ENCODE data around the gene REXO5. TPM values are rescaled to one million over a fixed set of nuclear protein-coding genes. Genes with fewer than 3 reads are reported as not detected.

The REXO5 gene
- total RNA-seq, 1 donor from 2014 or later = 11.8 TPM

GRCh38 chr16:20871941-20872815 is 65.9 kb downstream of the REXO5 start:
- Mint-ChIP-seq H3K4me1 (ENCODE audit: low read depth) (peaks cover 76% of the 10 kb centered on the region), H3K27me3 (ENCODE audit: low read depth) (no peaks in the 10 kb centered on the region), H3K36me3 (ENCODE audit: low read depth) (peaks cover 40% of the 10 kb centered on the region), H3K4me3 (ENCODE audit: low read depth) (no peak overlapping the region), H3K9me3 (no peaks in the 10 kb centered on the region), H3K27ac (peak overlapping the region; percentile 13)
- DNase-seq (ENCODE audit: low spot score) = no peak
- intact Hi-C loops (cut with micrococcal nuclease) = no loop called here

- intact Hi-C loops (cut with micrococcal nuclease) = no loop called here
- H3K4me1 Mint-ChIP-seq (ENCODE audit: low read depth) = peaks cover 77% of the 10 kb centered on the region
- H3K27me3 Mint-ChIP-seq (ENCODE audit: low read depth) = no peaks in the 10 kb centered on the region
- peak overlapping the region; percentile 38 for H3K4me3 Mint-ChIP-seq (ENCODE audit: low read depth)
- no peaks in the 10 kb centered on the region for H3K9me3 Mint-ChIP-seq
- H3K36me3 Mint-ChIP-seq (ENCODE audit: low read depth) = peaks cover 41% of the 10 kb centered on the region
- H3K27ac Mint-ChIP-seq = peak overlapping the region; percentile 48
- no peak for DNase-seq (ENCODE audit: low spot score)
These were observed 67.0 kb downstream of the REXO5 start for GRCh38 chr16:20873331-20873730.

- H3K36me3 Mint-ChIP-seq (ENCODE audit: low read depth) = peaks cover 43% of the 10 kb centered on the region
- no peaks in the 10 kb centered on the region for H3K9me3 Mint-ChIP-seq
- peak overlapping the region; percentile 62 for H3K4me3 Mint-ChIP-seq (ENCODE audit: low read depth)
- peak overlapping the region; percentile 74 for H3K27ac Mint-ChIP-seq
- DNase-seq (ENCODE audit: low spot score) = no peak
- peaks cover 80% of the 10 kb centered on the region for H3K4me1 Mint-ChIP-seq (ENCODE audit: low read depth)
- intact Hi-C loops (cut with micrococcal nuclease) = loop anchor here (1.0 to 2.0 kb wide), 4 partner anchors 10 to 65 kb away; partner anchors contain the start of genes DCUN1D3 and LYRM1
- H3K27me3 Mint-ChIP-seq (ENCODE audit: low read depth) = no peaks in the 10 kb centered on the region
These were observed 67.8 kb downstream of the REXO5 start for GRCh38 chr16:20874088-20874581.

DNA sequence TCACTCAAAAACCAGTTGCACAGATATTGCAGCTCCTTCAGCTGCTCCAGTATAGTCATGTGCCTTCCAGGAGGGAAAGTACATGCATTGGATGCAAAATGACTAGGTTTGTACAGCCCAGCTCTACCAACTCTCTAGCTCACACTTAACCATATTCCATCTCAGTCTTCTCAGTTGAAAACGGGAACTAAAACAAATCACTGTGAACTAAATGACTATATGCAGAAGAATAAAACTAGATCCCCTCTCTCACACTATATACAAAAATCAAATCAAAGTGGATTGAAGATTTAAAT is 69.0 kb downstream of the REXO5 start:
- peak overlapping the region; percentile 43 for H3K27ac Mint-ChIP-seq
- H3K27me3 Mint-ChIP-seq (ENCODE audit: low read depth) = no peaks in the 10 kb centered on the region
- peaks cover 48% of the 10 kb centered on the region for H3K36me3 Mint-ChIP-seq (ENCODE audit: low read depth)
- DNase-seq (ENCODE audit: low spot score) = no peak
- H3K9me3 Mint-ChIP-seq = no peaks in the 10 kb centered on the region
- peak overlapping the region; percentile 34 for H3K4me3 Mint-ChIP-seq (ENCODE audit: low read depth)
- peaks cover 87% of the 10 kb centered on the region for H3K4me1 Mint-ChIP-seq (ENCODE audit: low read depth)
- intact Hi-C loops (cut with micrococcal nuclease) = loop anchor here (2.0 kb wide), 1 partner anchor 63 kb away; no protein-coding TSS in a partner anchor

GRCh38 chr16:20878682-20879147 is 72.4 kb downstream of the REXO5 start:
- Mint-ChIP-seq H3K4me1 (ENCODE audit: low read depth) (peaks cover 77% of the 10 kb centered on the region), H3K4me3 (ENCODE audit: low read depth) (peak overlapping the region; percentile 0), H3K9me3 (no peaks in the 10 kb centered on the region), H3K36me3 (ENCODE audit: low read depth) (peaks cover 44% of the 10 kb centered on the region), H3K27me3 (ENCODE audit: low read depth) (no peaks in the 10 kb centered on the region), H3K27ac (peak overlapping the region; percentile 76)
- intact Hi-C loops (cut with micrococcal nuclease) = loop anchor here (1.0 kb wide), 1 partner anchor 22 kb away; the partner anchor contains the start of genes DCUN1D3 and LYRM1
- no peak for DNase-seq (ENCODE audit: low spot score)

- H3K9me3 Mint-ChIP-seq = no peaks in the 10 kb centered on the region
- no peak overlapping the region for H3K4me3 Mint-ChIP-seq (ENCODE audit: low read depth)
- no peak for DNase-seq (ENCODE audit: low spot score)
- intact Hi-C loops (cut with micrococcal nuclease) = loop anchor here (1.0 to 5.0 kb wide), 2 partner anchors 21 to 32 kb away; partner anchors contain the start of genes DCUN1D3 and LYRM1
- no peaks in the 10 kb centered on the region for H3K27me3 Mint-ChIP-seq (ENCODE audit: low read depth)
- H3K27ac Mint-ChIP-seq = peak overlapping the region; percentile 76
- peaks cover 51% of the 10 kb centered on the region for H3K36me3 Mint-ChIP-seq (ENCODE audit: low read depth)
- peaks cover 77% of the 10 kb centered on the region for H3K4me1 Mint-ChIP-seq (ENCODE audit: low read depth)
These were observed 73.1 kb downstream of the REXO5 start for GRCh38 chr16:20879175-20880040.

DNA sequence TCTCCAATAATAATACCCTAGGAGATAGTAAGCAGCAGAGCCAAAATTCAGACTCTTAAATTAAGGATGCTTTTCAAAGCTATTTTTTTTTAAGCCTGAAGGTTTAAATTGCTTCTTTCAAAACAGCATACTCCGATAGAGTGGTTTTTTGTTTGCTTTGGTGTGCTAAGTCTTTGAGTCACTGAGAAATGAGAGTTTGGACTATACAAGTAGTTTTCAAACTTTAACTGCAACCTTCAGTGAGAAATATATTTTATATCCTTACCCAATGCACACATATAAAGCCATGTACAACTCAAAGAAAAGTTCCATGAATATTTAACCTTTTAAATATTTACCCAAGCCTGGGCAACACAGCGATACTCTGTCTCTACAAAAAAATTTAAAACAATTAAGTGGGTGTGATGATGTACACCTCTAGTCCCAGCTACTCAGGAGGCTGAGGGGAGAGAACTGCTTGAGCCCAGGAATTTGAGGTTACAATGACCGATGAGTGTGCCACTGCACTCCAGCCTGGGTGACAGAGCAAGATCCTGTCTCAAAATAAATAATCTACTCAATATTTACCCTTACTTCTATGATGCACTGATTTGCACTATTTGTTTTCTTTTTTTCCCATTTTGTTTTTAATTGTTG is 74.7 kb downstream of the REXO5 start:
- Mint-ChIP-seq H3K27ac (no peak overlapping the region), H3K36me3 (ENCODE audit: low read depth) (peaks cover 56% of the 10 kb centered on the region), H3K9me3 (no peaks in the 10 kb centered on the region), H3K4me1 (ENCODE audit: low read depth) (peaks cover 75% of the 10 kb centered on the region), H3K27me3 (ENCODE audit: low read depth) (no peaks in the 10 kb centered on the region), H3K4me3 (ENCODE audit: low read depth) (no peak overlapping the region)
- no peak for DNase-seq (ENCODE audit: low spot score)
- intact Hi-C loops (cut with micrococcal nuclease) = loop anchor here (5.0 kb wide), 1 partner anchor 34 kb away; no protein-coding TSS in a partner anchor

- Mint-ChIP-seq H3K9me3 (no peaks in the 10 kb centered on the region), H3K4me3 (ENCODE audit: low read depth) (no peak overlapping the region), H3K27me3 (ENCODE audit: low read depth) (no peaks in the 10 kb centered on the region), H3K36me3 (ENCODE audit: low read depth) (peaks cover 55% of the 10 kb centered on the region), H3K4me1 (ENCODE audit: low read depth) (peaks cover 73% of the 10 kb centered on the region), H3K27ac (no peak overlapping the region)
- no peak for DNase-seq (ENCODE audit: low spot score)
- intact Hi-C loops (cut with micrococcal nuclease) = loop anchor here (5.0 kb wide), 1 partner anchor 34 kb away; no protein-coding TSS in a partner anchor
These were observed 75.2 kb downstream of the REXO5 start for GRCh38 chr16:20881503-20881878.

DNA sequence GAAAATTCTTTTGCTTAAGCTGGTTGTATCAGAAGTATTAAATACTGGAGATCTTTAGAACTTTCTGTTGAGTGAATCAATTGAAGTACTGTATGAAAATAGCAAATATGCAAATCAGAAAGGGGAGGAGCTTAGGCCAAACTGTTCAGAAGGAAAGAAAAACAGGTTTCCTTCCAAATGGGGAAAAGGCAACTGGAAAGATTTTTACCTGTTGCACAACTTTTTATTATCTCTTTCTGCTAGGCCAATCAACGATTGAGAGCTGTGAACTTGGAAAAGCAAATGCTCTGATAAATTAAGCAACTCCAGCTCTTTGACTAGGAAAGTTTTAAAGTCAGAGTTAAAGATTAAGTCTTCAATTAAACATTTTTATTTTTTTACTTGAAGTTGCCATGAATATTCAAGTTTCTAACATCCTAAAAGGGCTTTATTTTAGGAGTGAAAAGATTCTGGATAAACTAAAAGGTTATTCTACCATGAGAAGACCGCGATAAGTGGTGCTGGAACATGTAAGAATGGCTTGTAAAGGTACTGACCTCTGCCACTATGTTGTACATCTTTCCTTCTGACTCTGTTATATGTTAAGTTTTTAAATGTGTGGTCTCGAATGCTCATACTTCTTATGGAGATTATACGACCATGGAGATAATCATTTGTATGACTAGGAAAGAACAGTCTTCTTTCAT is 77.4 kb downstream of the REXO5 start:
- Mint-ChIP-seq H3K4me1 (ENCODE audit: low read depth) (peaks cover 70% of the 10 kb centered on the region), H3K4me3 (ENCODE audit: low read depth) (peak overlapping the region; percentile 0), H3K27ac (peak overlapping the region; percentile 48), H3K27me3 (ENCODE audit: low read depth) (no peaks in the 10 kb centered on the region), H3K9me3 (no peaks in the 10 kb centered on the region), H3K36me3 (ENCODE audit: low read depth) (peaks cover 59% of the 10 kb centered on the region)
- DNase-seq (ENCODE audit: low spot score) = no peak
- intact Hi-C loops (cut with micrococcal nuclease) = loop anchor here (1.0 to 5.0 kb wide), 5 partner anchors 9 to 55 kb away; partner anchors contain the start of genes DCUN1D3 and LYRM1

DNA sequence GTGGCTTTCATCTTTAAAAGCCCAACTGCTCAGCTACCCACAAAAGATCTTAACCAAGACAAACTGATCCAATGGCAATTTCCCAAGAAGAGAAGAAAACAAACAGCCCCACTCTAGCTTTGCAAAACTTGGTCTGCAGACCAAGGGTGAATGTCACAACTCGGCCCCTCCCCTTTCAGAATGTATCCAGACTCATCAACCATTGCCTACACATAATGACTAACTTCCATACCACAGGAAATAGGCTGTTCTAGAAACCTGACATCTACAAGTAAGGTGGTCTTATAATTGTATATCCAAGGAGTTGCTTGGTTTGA is 77.9 kb downstream of the REXO5 start:
- peaks cover 65% of the 10 kb centered on the region for H3K4me1 Mint-ChIP-seq (ENCODE audit: low read depth)
- DNase-seq (ENCODE audit: low spot score) = no peak
- H3K36me3 Mint-ChIP-seq (ENCODE audit: low read depth) = peaks cover 59% of the 10 kb centered on the region
- H3K27ac Mint-ChIP-seq = peak overlapping the region; percentile 48
- H3K9me3 Mint-ChIP-seq = no peaks in the 10 kb centered on the region
- intact Hi-C loops (cut with micrococcal nuclease) = loop anchor here (1.0 to 5.0 kb wide), 5 partner anchors 10 to 55 kb away; partner anchors contain the start of genes DCUN1D3 and LYRM1
- no peaks in the 10 kb centered on the region for H3K27me3 Mint-ChIP-seq (ENCODE audit: low read depth)
- peak overlapping the region; percentile 0 for H3K4me3 Mint-ChIP-seq (ENCODE audit: low read depth)

DNA sequence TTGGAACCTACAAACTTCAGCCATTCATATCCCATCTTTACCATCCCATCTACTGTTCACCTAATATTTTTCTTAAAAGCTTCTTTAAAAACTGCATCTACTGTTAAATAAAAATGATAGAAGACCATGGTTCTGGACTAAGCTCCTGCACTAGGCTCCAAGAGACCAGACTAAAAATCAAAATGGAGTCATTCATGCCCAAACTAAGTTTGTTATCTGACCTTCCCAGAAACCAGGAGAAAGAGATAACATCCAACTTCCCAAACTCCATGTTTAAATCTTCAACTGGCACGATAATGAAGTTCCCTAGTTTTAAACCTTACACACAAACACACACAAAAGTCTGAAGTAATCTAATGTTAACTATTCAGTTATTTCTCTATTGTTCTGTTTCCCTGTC is 80.0 kb downstream of the REXO5 start:
- no peak for DNase-seq (ENCODE audit: low spot score)
- intact Hi-C loops (cut with micrococcal nuclease) = no loop called here
- no peaks in the 10 kb centered on the region for H3K27me3 Mint-ChIP-seq (ENCODE audit: low read depth)
- H3K36me3 Mint-ChIP-seq (ENCODE audit: low read depth) = peaks cover 65% of the 10 kb centered on the region
- H3K4me1 Mint-ChIP-seq (ENCODE audit: low read depth) = peaks cover 49% of the 10 kb centered on the region
- no peak overlapping the region for H3K27ac Mint-ChIP-seq
- no peak overlapping the region for H3K4me3 Mint-ChIP-seq (ENCODE audit: low read depth)
- no peaks in the 10 kb centered on the region for H3K9me3 Mint-ChIP-seq

GRCh38 chr16:20887207-20887606 is 80.9 kb downstream of the REXO5 start:
- H3K27me3 Mint-ChIP-seq (ENCODE audit: low read depth) = no peaks in the 10 kb centered on the region
- peaks cover 65% of the 10 kb centered on the region for H3K36me3 Mint-ChIP-seq (ENCODE audit: low read depth)
- no peak overlapping the region for H3K4me3 Mint-ChIP-seq (ENCODE audit: low read depth)
- H3K27ac Mint-ChIP-seq = no peak overlapping the region
- DNase-seq (ENCODE audit: low spot score) = no peak
- H3K4me1 Mint-ChIP-seq (ENCODE audit: low read depth) = peaks cover 51% of the 10 kb centered on the region
- no peaks in the 10 kb centered on the region for H3K9me3 Mint-ChIP-seq
- intact Hi-C loops (cut with micrococcal nuclease) = no loop called here

Measured in activated T-helper 2 cell treated with anti-CD3 and anti-CD28 coated beads, Interferon-gamma antibody, Interleukin-2, Interleukin-4, amounts not matched to agents 10 μg/mL and 5 μg/mL and 100 μg/mL, durations not matched to agents 14 hours and 24 hours and 36 hours (primary cell).